Smooth muscle cell (in vitro differentiated cells): ENCODE measurements around the gene CRTAC1. TPM values are rescaled to one million over a fixed set of nuclear protein-coding genes. Genes with fewer than 3 reads are reported as not detected.

Source experiments
- DNase-seq: peaks from one replicate; lab custom pipeline; 2025; ENCODE audit not compliant: unreplicated experiment; lab: John Stamatoyannopoulos, UW
- H2AFZ ChIP-seq: fragments of 200-600 bp; sonication (generic); 2 replicates; pipeline ENCODE4 v1.6.0; 2016; ENCODE audit warnings: antibody characterized with exemption, low read depth, mild to moderate bottlenecking
- H3F3A ChIP-seq: fragments of 200-600 bp; sonication (generic); 2 replicates; pipeline ENCODE4 v1.6.0; 2017; ENCODE audit warnings: antibody characterized with exemption, low read depth
- H3K27ac ChIP-seq: fragments of 200-600 bp; sonication (generic); 2 replicates; pipeline ENCODE4 v1.5.1; 2016; ENCODE audit warnings: low read depth, mild to moderate bottlenecking
- H3K27me3 ChIP-seq: fragments of 200-600 bp; sonication (generic); 2 replicates; pipeline ENCODE4 v1.6.1; 2016; ENCODE audit warnings: low read depth, mild to moderate bottlenecking
- H3K36me3 ChIP-seq: fragments of 200-600 bp; sonication (generic); 2 replicates; pipeline ENCODE4 v1.5.1; 2016; ENCODE audit warnings: low read depth
- H3K4me1 ChIP-seq: fragments of 200-600 bp; sonication (generic); 2 replicates; pipeline ENCODE4 v1.5.1; 2016; ENCODE audit warnings: low read depth
- H3K4me2 ChIP-seq: fragments of 200-600 bp; sonication (generic); 2 replicates; pipeline ENCODE4 v1.6.0; 2016; ENCODE audit warnings: mild to moderate bottlenecking
- H3K4me3 ChIP-seq: fragments of 200-600 bp; sonication (generic); 2 replicates; pipeline ENCODE4 v1.5.1; 2016; ENCODE audit warnings: mild to moderate bottlenecking
- H3K79me2 ChIP-seq: fragments of 200-600 bp; sonication (generic); 2 replicates; pipeline ENCODE4 v1.6.0; 2016; ENCODE audit warnings: low read depth, mild to moderate bottlenecking
- H3K9ac ChIP-seq: fragments of 200-600 bp; sonication (generic); 2 replicates; pipeline ENCODE4 v1.6.0; 2016; ENCODE audit warnings: low read depth
- H3K9me3 ChIP-seq: fragments of 200-600 bp; sonication (generic); replicated peaks from 2 replicates; pipeline ENCODE4 v1.5.1; 2016; ENCODE audit warnings: low read depth
- H4K20me1 ChIP-seq: fragments of 200-600 bp; sonication (generic); 2 replicates; pipeline ENCODE4 v1.6.0; 2016; ENCODE audit warnings: low read depth
- CTCF ChIP-seq: fragments of 200-600 bp; sonication (generic); IDR thresholded peaks from 2 replicates; pipeline ENCODE4 v1.5.1; 2017; ENCODE audit warnings: borderline replicate concordance, mild to moderate bottlenecking, antibody characterized with exemption; ENCODE audit not compliant: insufficient read depth, poor library complexity, severe bottlenecking
- WGBS: methylation state at CpG from one replicate; pipeline ENCODE4 v1.1.7; 2016; ENCODE audit warnings: low lambda C conversion rate; 5-methylcytosine and 5-hydroxymethylcytosine counted together
- polyA plus RNA-seq: library from polyadenylated mRNA; unstranded; fragments of >200 nt; fragmentation: Nextera tagmentation; extraction: Ambion mirVana; gene quantifications from 2 replicates; pipeline ENCODE4 v1.2.1, GENCODE V29; 2016
- total RNA-seq: library from RNA; depleted of rRNA; stranded (reverse); fragments of >200 nt; gene quantifications from 2 replicates; pipeline ENCODE4 v1.2.3, GENCODE V29; 2014

CRTAC1 gene
- total and polyA plus RNA-seq, 2 experiments from 2014 or later, result 0.31 to 0.65 TPM

GRCh38 chr10:97822261-97822687, 208.1 kb downstream of the CRTAC1 start:
- no peak for TF ChIP-seq CTCF
- no peak overlapping the region for H3K9ac ChIP-seq
- DNase-seq, result no peak
- H4K20me1 ChIP-seq, result no peaks in the 10 kb centered on the region
- H3K4me2 ChIP-seq, result no peak overlapping the region
- H3K27ac ChIP-seq, result no peak overlapping the region
- H3K4me1 ChIP-seq, result no peaks in the 10 kb centered on the region
- no peak overlapping the region for H3K4me3 ChIP-seq
- WGBS, result 85% methylated on average over 10 of the region's 10 CpGs
- H3F3A ChIP-seq, result no peaks in the 10 kb centered on the region
- no peaks in the 10 kb centered on the region for H3K9me3 ChIP-seq
- no peaks in the 10 kb centered on the region for H3K79me2 ChIP-seq
- H2AFZ ChIP-seq, result no peak overlapping the region
- H3K36me3 ChIP-seq, result no peaks in the 10 kb centered on the region
- H3K27me3 ChIP-seq, result peaks cover 11% of the 10 kb centered on the region

DNA sequence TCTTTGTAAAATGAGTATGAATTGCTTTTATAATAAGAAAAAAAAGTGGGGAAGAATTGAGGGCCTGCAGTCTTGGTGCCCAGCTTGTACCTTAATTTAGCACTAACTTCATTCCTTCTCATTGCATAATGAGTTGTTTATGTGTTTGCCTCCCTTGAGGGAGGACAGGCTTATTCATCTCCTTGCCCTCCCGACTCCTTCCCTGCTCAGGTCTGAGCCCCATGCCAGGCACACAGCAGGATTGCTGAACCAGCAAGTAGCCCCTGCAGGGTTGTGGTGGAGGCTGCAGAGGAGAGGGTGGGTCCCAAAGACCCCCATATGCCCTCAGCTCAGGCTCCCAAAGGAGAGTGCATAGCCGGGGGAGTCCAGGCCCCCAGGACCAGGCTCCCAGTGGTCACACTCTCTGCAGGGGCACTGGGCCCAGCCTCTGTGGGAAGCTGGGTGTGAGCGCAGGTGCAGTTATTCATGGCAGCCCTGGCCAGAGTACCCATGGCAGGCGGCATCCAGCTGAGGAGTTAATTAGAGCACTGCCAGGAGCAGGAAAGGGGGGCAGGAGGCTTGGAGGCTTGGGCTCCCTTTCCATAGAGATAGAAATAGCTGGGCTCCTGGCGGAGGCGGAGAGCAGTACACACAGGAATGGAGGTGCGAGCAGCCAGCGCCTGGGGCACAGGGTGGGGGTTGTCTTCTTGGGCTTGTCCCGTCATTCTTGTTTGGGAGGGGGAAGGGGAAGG, 208.9 kb downstream of the CRTAC1 start:
- 71% methylated on average over 9 of the region's 9 CpGs for WGBS
- no peak overlapping the region for H3K27ac ChIP-seq

DNA sequence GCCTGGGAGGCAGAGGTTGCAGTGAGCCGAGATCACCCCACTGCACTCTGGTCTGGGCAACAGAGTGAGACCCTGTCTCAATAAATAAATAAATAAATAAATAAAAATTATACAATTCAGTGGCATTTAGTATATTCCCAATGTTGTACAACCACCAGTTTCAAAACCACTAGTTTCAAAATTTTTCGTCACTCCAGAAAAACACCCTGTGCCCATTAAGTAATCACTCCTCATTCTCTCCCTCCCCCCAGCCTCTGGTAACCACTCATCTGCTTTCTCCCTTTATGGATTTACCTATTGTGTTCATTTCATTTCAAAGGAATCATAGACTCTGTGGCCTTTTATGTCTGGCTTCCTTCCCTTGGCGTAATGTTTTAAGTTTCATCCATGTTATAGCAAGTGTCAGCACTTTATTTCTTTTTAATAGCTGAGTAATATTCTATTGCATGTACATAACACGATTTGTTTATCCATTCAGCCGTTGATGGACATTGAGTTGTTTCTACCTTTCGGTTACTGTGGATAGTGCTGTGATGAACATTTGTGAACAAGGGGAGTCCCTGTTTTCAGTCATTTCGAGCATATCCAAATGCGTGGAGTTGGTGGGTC, 210.2 kb downstream of the CRTAC1 start:
- H3F3A ChIP-seq, result no peaks in the 10 kb centered on the region
- no peaks in the 10 kb centered on the region for H3K36me3 ChIP-seq
- TF ChIP-seq CTCF, result no peak
- DNase-seq, result no peak
- no peaks in the 10 kb centered on the region for H3K9me3 ChIP-seq
- H3K4me1 ChIP-seq, result no peaks in the 10 kb centered on the region
- H3K27me3 ChIP-seq, result peaks cover 8% of the 10 kb centered on the region
- no peaks in the 10 kb centered on the region for H4K20me1 ChIP-seq
- H3K4me2 ChIP-seq, result no peak overlapping the region
- no peak overlapping the region for H3K27ac ChIP-seq
- H3K79me2 ChIP-seq, result no peaks in the 10 kb centered on the region
- H3K9ac ChIP-seq, result no peak overlapping the region
- 93% methylated on average over 8 of the region's 8 CpGs for WGBS
- H2AFZ ChIP-seq, result no peak overlapping the region
- no peak overlapping the region for H3K4me3 ChIP-seq

More for the DNA sequence above, 208.9 kb downstream of the CRTAC1 start:
- Histone ChIP-seq H3K4me2 (no peak overlapping the region), H3K4me1 (no peaks in the 10 kb centered on the region), H3K79me2 (no peaks in the 10 kb centered on the region), H3K4me3 (no peak overlapping the region), H3K36me3 (no peaks in the 10 kb centered on the region), H2AFZ (no peak overlapping the region), H3K9me3 (no peaks in the 10 kb centered on the region), H4K20me1 (no peaks in the 10 kb centered on the region), H3K27me3 (peaks cover 8% of the 10 kb centered on the region), H3F3A (no peaks in the 10 kb centered on the region), H3K9ac (no peak overlapping the region)
- DNase-seq, result no peak
- TF ChIP-seq CTCF, result no peak

- H3K36me3 ChIP-seq, result no peaks in the 10 kb centered on the region
Observed at GRCh38 chr10:97818572-97818971, 211.8 kb downstream of the CRTAC1 start.

More at GRCh38 chr10:97818572-97818971, 211.8 kb downstream of the CRTAC1 start:
- H3K27me3 ChIP-seq, result peaks cover 8% of the 10 kb centered on the region
- no peak overlapping the region for H3K4me2 ChIP-seq
- no peak for DNase-seq
- H3K9me3 ChIP-seq, result no peaks in the 10 kb centered on the region
- H3K79me2 ChIP-seq, result no peaks in the 10 kb centered on the region
- H4K20me1 ChIP-seq, result no peaks in the 10 kb centered on the region
- TF ChIP-seq CTCF, result no peak
- no peaks in the 10 kb centered on the region for H3K4me1 ChIP-seq
- H3K4me3 ChIP-seq, result no peak overlapping the region
- no peak overlapping the region for H3K27ac ChIP-seq
- no peak overlapping the region for H2AFZ ChIP-seq
- H3K9ac ChIP-seq, result no peak overlapping the region
- H3F3A ChIP-seq, result no peaks in the 10 kb centered on the region
